DLD1 (cell line): ENCODE measurements around the gene NALCN.

ENCODE experiments used
- in situ Hi-C: cut with HindIII; loops from 2 replicates; pipeline ENCODE4 v1.10.0; 2017; ENCODE audit warnings: low sequenced_read_pairs

The NALCN gene

DNA sequence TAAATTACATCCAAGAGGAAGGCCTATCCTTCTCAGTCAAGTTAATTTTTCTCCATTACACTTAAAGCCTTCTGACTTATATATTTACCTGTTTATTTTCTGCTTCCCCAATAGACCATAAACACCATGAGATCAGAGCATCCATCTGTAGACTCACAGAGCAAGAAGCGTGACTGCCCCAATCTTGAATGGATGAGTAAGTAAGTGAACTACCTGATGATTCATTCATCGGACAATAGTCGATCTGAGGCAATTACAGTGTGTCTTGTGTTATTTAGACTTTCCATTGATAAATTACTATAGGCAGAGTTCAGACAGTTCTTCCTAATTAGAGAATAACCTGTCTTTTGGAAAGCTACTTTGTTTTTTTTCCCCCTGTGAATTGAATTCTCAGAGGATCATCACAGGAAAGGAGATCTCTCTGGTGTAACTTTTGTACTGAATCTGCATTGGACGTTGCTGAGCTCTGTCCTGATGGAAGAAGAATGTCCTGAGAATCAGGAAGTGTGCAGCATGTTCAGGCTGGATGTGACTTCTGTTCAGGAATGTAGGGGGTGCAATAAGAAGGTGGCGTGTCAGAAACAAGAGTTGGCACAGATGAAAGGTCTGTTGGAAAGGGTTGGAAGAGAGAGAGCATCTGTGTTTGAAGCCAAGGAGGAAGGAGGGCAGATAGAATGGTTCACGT, 367.0 kb downstream of the NALCN start:
- in situ Hi-C loops, result no loop called here

DNA sequence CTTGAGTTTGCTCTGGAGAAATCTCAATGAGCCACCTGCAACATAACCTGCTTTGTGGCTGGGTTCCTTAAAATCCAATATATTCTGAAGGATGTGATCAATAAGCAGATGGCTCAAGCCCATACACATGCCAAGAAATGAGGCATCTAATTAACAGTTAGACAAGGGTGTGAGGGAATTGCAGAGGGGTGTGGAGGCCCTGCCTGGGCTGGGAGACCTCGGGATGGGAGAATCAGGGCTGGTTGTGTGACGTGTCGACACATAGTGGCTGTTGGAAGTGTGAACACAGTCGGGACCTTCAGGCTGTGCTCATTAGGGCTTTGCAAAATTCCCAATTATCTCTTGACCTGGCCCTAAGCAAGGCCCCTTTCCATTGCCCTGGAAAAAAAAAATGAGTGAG, 379.8 kb downstream of the NALCN start:
- in situ Hi-C loops, result no loop called here

DNA sequence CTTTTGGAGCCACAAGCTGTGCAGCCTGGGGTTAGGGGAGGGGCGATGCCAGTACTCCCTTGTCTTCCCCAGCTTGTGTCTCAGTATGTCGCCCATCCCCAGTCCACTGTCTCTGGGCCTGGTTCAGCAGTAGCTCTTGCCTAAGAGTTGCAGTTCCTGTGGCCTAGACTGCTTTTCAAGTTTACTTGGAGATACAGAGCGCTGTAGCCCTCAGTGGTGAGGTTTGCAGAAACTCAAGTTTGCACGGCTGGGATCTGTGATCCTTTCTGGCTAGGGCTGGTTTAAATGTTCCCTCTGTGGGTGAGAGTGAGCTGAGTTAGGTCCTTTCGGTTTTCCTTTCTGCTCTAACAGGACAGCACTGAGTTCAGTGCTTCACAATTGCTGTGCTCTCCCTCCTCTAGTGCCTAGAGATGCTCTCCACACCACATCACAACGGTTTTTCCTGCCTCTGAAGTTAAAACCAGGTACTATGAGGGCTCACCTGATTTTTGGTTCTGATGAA, 381.1 kb downstream of the NALCN start:
- in situ Hi-C loops, result no loop called here

GRCh38 chr13:101026736-101027398, 389.4 kb downstream of the NALCN start:
- in situ Hi-C loops, result no loop called here

DNA sequence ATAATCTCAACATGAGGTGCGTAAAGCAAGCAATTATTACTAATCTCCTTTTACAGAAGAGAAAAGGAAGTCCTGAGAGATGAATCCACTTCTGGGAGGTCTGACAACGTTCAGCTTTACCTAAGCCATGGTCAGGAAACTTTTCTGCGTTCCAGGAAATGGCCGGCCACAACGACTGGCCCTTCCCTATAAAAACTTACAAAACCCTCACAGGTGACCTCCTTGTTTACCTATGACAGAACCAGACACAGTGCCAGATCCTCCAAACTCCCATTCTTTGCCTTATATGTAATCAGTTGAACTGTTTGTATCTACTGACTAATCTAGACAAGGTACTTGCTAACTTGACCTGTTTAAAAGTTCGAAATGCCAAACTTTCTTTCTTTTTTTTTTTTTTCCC, 390.0 kb downstream of the NALCN start:
- in situ Hi-C loops, result no loop called here

GRCh38 chr13:101025925-101026324, 390.4 kb downstream of the NALCN start:
- in situ Hi-C loops, result no loop called here

DNA sequence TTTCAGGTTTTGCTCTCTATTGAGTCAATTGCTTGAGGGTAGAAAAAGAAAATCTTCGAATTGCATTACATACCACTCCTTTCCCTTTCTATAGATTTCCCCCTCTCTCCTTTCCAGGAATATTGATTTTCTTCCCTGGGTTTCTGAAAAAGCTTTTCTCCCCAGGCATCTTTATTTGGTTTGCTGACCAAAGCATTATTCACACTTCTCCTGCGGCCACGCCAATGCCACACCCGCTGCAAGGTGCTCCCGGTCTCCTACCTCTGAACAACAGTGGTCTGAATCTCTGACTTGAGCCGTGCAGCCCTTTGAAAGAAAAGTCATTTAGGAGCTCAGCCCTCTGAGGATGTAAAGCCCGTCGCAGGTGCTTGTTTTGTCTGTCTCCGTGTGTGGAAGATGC, 390.8 kb downstream of the NALCN start:
- in situ Hi-C loops, result no loop called here

DNA sequence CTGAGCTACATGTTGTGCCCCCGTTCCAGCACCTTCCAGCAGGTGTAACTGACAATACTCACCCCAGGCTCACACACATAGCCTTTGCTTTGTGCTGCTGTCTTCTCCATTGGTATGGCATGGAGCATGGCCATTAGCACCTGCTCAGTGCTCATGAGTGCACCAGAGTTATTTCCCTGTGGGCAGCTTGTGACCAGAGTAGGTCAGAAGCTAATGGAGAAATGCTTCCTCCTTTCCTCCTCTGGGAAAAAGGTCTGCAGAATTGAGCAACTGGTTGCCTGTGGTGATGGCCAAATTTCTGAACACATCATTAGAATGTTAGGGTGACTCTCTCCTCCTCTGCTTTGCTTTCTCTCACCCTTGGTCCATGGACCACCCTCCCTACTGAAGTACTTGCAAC, 397.2 kb downstream of the NALCN start:
- in situ Hi-C loops, result no loop called here

DNA sequence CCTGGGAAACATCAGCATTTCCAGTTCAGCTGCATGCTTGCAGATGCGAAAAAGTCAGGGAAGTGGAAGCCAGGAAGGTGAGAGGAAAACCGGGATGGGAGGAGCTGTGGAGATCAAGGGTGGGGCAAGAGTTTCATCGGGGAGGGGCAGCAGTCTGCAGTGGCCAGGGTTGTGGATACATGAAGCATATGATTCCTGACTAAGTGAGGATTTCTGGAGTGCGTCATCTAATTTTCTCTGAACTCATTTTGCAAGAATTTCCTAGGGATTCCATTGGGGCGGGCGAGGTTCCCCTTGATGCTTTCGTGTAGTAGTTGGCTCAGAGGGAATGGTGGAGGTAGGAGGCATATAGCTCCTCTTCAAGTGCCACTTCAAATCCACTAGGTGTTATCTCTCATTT, 397.6 kb downstream of the NALCN start:
- in situ Hi-C loops, result no loop called here

DNA sequence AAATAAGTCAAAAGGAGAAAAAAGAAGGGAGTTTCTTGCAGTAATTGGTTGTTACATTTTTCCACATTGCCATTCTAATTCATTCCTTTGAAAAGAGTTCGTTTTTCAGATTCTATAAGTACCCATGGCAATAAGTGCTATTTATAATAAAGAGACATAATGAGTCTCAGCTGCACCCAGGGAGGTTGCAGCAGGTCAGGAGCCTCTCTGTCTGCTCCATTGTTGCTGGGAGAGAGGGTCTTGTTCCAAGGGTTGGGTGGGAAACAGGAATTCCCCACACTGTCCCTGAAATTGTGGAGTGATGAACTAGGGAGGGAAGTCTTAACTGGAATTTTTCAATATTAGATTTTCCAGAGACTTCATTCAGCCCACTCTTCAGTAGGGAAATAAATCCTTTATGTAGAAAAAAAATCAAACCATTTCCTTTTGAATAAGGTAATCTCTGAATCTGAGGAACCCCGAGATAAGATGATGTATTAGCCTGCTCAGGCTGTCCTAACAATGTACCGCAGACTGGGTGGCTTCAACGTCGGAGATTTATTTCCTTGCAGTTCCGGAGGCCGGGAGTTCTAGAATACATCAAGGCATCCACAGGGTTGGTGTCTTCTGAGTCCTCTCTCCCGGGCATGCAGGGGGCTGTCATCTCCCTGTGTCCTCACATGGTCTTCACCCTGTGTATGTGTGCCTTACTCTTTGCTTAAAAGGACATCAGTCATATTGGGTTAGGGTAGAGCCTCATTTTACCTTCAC, 399.0 kb downstream of the NALCN start:
- in situ Hi-C loops, result no loop called here

DNA sequence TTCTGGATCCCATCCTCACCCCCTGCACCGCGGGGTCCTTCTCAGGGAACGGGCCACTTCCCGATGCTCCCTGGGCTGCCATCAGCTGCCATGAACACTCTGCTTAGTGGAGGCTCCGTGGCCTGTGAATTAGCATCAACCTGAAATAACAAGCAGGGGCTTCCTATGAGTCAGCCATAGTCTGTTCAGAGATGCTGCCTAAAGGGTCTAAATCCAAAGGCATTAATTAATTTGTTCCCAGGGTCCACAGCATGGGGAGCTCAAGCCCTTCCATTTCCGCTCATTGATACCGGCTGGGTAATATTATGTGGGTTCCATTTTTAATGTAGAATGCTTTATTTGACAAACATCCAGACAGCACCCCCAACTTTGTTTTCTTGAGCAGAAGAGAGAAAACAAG, 399.8 kb downstream of the NALCN start:
- in situ Hi-C loops, result no loop called here

- in situ Hi-C loops, result no loop called here
These were observed 403.1 kb downstream of the NALCN start for GRCh38 chr13:101013245-101013644.

DNA sequence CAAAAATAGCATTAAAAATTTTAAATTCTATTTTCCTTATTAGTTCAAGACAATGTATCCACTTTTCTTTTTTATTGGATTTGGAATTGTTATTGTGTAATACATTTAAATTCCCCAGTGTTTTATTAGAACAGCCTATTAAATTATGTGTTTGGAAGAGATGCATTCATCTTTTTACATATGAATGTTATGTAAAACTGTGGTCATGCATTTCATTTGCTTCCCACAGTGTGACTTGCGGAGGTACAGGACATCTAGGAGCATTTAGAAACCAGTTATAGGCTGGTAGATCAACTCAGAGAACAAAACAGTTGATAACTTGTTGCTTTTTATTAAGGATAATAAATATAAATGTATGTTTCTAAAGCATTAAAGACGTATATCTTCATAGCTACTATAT, 406.2 kb downstream of the NALCN start:
- in situ Hi-C loops, result no loop called here

GRCh38 chr13:101007245-101007644, 409.1 kb downstream of the NALCN start:
- in situ Hi-C loops, result no loop called here
